ENCODE measurements around the gene ZBTB49. TPM values are rescaled to one million over a fixed set of nuclear protein-coding genes. Genes with fewer than 3 reads are reported as not detected.

ZBTB49 gene
- total and polyA plus RNA-seq, 2 donors (not counting 3 experiments of a cell fraction or from before 2014, with no cell fraction given): 3.8 to 5.8 TPM

DNA sequence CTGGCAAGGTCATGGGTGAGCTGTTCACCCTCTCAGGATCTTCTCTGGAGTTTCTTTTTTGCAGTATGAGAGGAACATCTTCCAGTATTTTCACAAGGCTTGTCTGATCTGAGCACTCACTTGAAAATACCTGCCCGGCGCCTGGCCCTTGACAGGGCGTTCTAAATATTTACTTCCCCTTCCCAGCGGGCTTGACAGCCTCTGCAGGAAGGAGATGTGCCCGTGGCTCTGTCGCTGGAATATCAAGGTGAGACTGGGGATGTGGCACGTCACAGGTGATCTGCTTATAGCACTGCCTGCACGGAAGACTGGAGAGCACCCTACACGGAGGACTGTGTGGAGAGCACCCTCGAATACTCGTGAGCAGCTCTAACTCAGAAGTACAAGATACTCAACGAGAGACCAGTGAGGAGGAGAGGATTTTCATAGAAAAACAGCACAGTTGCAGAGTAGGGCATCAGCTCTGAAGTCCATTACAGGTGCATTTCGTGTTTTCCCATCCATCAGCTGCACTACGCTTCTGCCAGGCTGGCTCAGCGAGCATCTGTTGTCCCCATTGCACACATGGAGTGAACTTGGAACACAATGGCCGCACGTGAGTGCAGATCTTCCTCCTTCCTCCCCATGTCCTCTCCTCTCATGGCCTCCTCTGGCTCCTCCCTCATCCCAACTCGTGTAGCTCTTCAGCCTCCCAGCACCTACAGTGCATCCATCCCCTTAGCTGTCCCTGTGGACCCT lies 32.1 kb downstream of the ZBTB49 start:
- no peaks in the 10 kb centered on the region for H3K9me1 ChIP-seq (replicated peaks; ENCODE audit: control insufficient read depth, extremely low read depth, insufficient read depth, low read length)
- H3K27ac ChIP-seq (ENCODE audit: insufficient read depth, low read depth, low read length): no peak overlapping the region
- CTCF ChIA-PET: no interaction called here
- intact Hi-C loops (cut with micrococcal nuclease): no loop called here
- no peak overlapping the region for H3K9ac ChIP-seq (replicated peaks; ENCODE audit: extremely low read depth, insufficient read depth, low read length)
- dilution Hi-C loops (cut with MboI; ENCODE audit: extremely low pct_ligation_motif_present, low sequenced_read_pairs): no loop called here
- no peak for TF ChIP-seq POLR2A (IDR thresholded peaks at IDR 0.05; ENCODE audit: low read depth, low read length)
- TF ChIP-seq JUN (IDR thresholded peaks at IDR 0.05; ENCODE audit: borderline replicate concordance, insufficient read depth, insufficient read length, low read depth): no peak
- no peak for TF ChIP-seq EZH2 (IDR thresholded peaks at IDR 0.05; ENCODE audit: borderline replicate concordance, low read depth, low read length, severe bottlenecking)
- no peak for TF ChIP-seq MYC (IDR thresholded peaks at IDR 0.05; ENCODE audit: low read depth, low read length)
- TF ChIP-seq FOS (IDR thresholded peaks at IDR 0.05; ENCODE audit: borderline replicate concordance, insufficient read depth, low read length): no peak
- TF ChIP-seq, protein P1, sequence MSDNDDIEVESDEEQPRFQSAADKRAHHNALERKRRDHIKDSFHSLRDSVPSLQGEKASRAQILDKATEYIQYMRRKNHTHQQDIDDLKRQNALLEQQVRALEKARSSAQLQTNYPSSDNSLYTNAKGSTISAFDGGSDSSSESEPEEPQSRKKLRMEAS (IDR thresholded peaks at IDR 0.05; ENCODE audit: insufficient read depth, insufficient read length): no peak
- TF ChIP-seq GATA2 (IDR thresholded peaks at IDR 0.05; ENCODE audit: insufficient read depth, insufficient read length, low read depth, low read length): no peak
- no peak for TF ChIP-seq POLR2AphosphoS5 (IDR thresholded peaks at IDR 0.05; ENCODE audit: insufficient read depth, low read depth, low read length)
- TF ChIP-seq, protein P2, sequence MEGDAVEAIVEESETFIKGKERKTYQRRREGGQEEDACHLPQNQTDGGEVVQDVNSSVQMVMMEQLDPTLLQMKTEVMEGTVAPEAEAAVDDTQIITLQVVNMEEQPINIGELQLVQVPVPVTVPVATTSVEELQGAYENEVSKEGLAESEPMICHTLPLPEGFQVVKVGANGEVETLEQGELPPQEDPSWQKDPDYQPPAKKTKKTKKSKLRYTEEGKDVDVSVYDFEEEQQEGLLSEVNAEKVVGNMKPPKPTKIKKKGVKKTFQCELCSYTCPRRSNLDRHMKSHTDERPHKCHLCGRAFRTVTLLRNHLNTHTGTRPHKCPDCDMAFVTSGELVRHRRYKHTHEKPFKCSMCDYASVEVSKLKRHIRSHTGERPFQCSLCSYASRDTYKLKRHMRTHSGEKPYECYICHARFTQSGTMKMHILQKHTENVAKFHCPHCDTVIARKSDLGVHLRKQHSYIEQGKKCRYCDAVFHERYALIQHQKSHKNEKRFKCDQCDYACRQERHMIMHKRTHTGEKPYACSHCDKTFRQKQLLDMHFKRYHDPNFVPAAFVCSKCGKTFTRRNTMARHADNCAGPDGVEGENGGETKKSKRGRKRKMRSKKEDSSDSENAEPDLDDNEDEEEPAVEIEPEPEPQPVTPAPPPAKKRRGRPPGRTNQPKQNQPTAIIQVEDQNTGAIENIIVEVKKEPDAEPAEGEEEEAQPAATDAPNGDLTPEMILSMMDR (IDR thresholded peaks at IDR 0.05; ENCODE audit: extremely low read depth in 1 of 2, insufficient read depth in 1 of 2, low read depth in 1 of 2, low read length in 2 of 2): no peak
- no peaks in the 10 kb centered on the region for H4K20me1 ChIP-seq (replicated peaks; ENCODE audit: control insufficient read depth, extremely low read depth, insufficient read depth, low read length)
- H3K9me3 ChIP-seq (replicated peaks; ENCODE audit: control insufficient read depth, insufficient read depth, low read length): no peaks in the 10 kb centered on the region
- no peaks in the 10 kb centered on the region for H3K79me2 ChIP-seq (ENCODE audit: control insufficient read depth, insufficient read depth, low read length)
- FAIRE-seq: no peak
- no peak overlapping the region for H3K4me3 ChIP-seq (replicated peaks in 1 of 3; ENCODE audit: insufficient read depth in 1 of 3, low read depth in 1 of 3, low read length in 3 of 3)
- no TSS peak for BruUV-seq (replicated peaks)
- H3K4me2 ChIP-seq (ENCODE audit: insufficient read depth, low read length): no peak overlapping the region
- DNase-seq (ENCODE audit: low read depth, low spot score): no peak
- H2AFZ ChIP-seq (ENCODE audit: low read depth, low read length): no peak overlapping the region
- POLR2A ChIA-PET: no interaction called here
- peaks cover 0 to 17% of the 10 kb centered on the region in 2 experiments for H3K36me3 ChIP-seq (ENCODE audit: control insufficient read depth in 2 of 2, extremely low read depth in 1 of 2, insufficient read depth in 2 of 2, low read length in 2 of 2)
- no peaks in the 10 kb centered on the region for H3K27me3 ChIP-seq (ENCODE audit: control insufficient read depth in 2 of 2, insufficient read depth in 2 of 2, low read length in 2 of 2)
- H3K4me1 ChIP-seq (ENCODE audit: control insufficient read depth, extremely low read depth, insufficient read depth, low read length): peaks cover 16% of the 10 kb centered on the region

Measured in endothelial cell of umbilical vein (primary cell).